Sigmoid colon (tissue), 4 donors: Measurements from ENCODE around the gene MAP4K4.

Experiments used
- CTCF ChIP-seq, 4 experiments: fragments of 450-650 bp in 3 of 4; fragments of 200-600 bp in 1 of 4; IDR thresholded peaks; one replicate each; pipeline ENCODE4 v1.5.1; 2016 to 2019; ENCODE audit warnings: antibody characterized with exemption in 4 of 4, mild to moderate bottlenecking in 3 of 4, moderate library complexity in 2 of 4
- EP300 ChIP-seq, 4 donors: sonication (generic); formaldehyde crosslinking; IDR thresholded peaks; one replicate each; pipeline ENCODE4 v1.6.1; 2017; ENCODE audit warnings: antibody characterized with exemption in 4 of 4
- POLR2A ChIP-seq, 2 donors: fragments of 450-650 bp; IDR thresholded peaks; one replicate each; pipeline ENCODE4 v1.6.1; 2016; ENCODE audit warnings: antibody characterized with exemption in 2 of 2, mild to moderate bottlenecking in 2 of 2, moderate library complexity in 2 of 2

DNA sequence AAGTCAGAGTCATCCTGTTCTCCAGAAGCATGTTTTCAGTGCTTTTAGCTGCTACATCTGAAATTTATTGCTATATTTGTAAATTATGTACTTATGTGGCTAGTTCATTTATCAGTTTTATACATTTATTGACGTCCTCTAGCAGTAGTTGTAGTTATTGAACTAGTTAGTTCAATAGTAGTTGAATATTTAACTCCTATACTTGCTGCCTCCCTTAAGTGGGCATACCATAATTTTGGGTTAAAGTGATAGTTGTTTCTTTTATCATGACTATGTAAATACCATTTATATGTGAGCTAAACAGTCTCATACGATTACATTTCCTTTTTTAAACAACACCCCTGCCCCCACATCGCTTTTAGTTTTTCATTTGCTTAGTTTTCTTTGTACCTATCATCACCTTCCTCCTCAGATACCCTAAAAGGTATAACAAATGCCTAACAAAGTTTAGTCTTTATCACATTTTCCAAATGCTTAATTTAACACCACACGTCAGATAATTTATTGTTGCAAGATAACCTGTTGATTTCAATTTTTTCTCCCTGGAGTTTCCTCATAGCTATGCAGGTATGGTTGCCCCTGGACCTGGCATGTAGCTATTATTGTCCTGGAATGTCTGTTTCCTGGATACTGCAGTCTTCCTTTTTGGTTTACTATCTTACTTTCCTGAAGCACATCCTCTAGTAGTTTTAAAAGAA, 8.8 kb downstream of the MAP4K4 start:
- TF ChIP-seq CTCF (IDR thresholded peaks at IDR 0.05) (no peak), POLR2A (IDR thresholded peaks at IDR 0.05) (no peak), EP300 (IDR thresholded peaks at IDR 0.05) (no peak)
